H1 (cell line): ENCODE results near the gene CDCA4. TPM values are rescaled to one million over a fixed set of nuclear protein-coding genes. Genes with fewer than 3 reads are reported as not detected.

Source experiments
- KDM4A ChIP-seq: IDR thresholded peaks from one replicate; pipeline ENCODE4 v1.7.1; 2012; ENCODE audit warnings: low read depth, mild to moderate bottlenecking, moderate library complexity, low read length, inconsistent platforms; ENCODE audit not compliant: severe bottlenecking
- polyA plus RNA-seq, 7 experiments: library from polyadenylated mRNA; depleted of rRNA in 3 of 7; stranded (reverse) in 5 of 7; unstranded in 2 of 7; fragments of >200 nt in 5 of 7; fragments of 200-250 nt in 2 of 7; gene quantifications; 1 replicate in 5 of 7; 2 replicates in 1 of 7; 4 replicates in 1 of 7; pipeline versions ENCODE4 v1.2.1 to v1.2.3, GENCODE V29; 2011 to 2013; ENCODE audit warnings: missing spikeins in 2 of 7, mixed read lengths in 2 of 7
- total RNA-seq: library from RNA; stranded (reverse); fragmentation: NEBNext Ultra II Directional; extraction: Animal tissue kit (Norgen Biotek cat#: 25700); gene quantifications from 2 replicates; pipeline ENCODE4 v1.2.1, GENCODE V29; 2021
- TF ChIP-seq, protein P1 (sequence below): fragments of 300-600 bp; sonication (generic); IDR thresholded peaks from 2 replicates; pipeline ENCODE4 v1.7.1; 2012; ENCODE audit warnings: low read length, moderate library complexity, mild to moderate bottlenecking, inconsistent platforms; ENCODE audit not compliant: insufficient replicate concordance

CDCA4 gene
- total and polyA plus RNA-seq, 2 of the 8 experiments (the other 6 are each of a cell fraction or from before 2014, with no cell fraction given): 49.9 to 62.4 TPM

DNA sequence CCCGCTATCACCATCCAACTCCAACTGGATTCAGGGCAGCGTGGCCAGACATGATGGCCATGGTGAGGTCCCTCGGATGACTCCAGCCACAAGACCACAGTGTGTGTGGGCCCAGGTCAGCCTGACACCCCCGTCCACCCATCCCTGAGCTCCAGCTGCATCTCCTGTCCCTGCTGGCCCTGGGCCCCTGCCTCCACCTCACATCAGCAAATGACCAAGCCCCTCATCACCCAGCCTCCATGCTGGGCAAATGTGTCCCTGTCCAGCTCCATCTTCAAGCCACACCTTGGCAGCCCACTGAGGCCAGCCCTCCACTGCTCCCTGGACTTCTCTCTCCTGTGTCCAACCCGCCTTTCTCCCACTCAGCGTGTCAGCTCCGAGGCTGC, 41.2 kb upstream of the CDCA4 start (continued):
- TF ChIP-seq, protein P1, sequence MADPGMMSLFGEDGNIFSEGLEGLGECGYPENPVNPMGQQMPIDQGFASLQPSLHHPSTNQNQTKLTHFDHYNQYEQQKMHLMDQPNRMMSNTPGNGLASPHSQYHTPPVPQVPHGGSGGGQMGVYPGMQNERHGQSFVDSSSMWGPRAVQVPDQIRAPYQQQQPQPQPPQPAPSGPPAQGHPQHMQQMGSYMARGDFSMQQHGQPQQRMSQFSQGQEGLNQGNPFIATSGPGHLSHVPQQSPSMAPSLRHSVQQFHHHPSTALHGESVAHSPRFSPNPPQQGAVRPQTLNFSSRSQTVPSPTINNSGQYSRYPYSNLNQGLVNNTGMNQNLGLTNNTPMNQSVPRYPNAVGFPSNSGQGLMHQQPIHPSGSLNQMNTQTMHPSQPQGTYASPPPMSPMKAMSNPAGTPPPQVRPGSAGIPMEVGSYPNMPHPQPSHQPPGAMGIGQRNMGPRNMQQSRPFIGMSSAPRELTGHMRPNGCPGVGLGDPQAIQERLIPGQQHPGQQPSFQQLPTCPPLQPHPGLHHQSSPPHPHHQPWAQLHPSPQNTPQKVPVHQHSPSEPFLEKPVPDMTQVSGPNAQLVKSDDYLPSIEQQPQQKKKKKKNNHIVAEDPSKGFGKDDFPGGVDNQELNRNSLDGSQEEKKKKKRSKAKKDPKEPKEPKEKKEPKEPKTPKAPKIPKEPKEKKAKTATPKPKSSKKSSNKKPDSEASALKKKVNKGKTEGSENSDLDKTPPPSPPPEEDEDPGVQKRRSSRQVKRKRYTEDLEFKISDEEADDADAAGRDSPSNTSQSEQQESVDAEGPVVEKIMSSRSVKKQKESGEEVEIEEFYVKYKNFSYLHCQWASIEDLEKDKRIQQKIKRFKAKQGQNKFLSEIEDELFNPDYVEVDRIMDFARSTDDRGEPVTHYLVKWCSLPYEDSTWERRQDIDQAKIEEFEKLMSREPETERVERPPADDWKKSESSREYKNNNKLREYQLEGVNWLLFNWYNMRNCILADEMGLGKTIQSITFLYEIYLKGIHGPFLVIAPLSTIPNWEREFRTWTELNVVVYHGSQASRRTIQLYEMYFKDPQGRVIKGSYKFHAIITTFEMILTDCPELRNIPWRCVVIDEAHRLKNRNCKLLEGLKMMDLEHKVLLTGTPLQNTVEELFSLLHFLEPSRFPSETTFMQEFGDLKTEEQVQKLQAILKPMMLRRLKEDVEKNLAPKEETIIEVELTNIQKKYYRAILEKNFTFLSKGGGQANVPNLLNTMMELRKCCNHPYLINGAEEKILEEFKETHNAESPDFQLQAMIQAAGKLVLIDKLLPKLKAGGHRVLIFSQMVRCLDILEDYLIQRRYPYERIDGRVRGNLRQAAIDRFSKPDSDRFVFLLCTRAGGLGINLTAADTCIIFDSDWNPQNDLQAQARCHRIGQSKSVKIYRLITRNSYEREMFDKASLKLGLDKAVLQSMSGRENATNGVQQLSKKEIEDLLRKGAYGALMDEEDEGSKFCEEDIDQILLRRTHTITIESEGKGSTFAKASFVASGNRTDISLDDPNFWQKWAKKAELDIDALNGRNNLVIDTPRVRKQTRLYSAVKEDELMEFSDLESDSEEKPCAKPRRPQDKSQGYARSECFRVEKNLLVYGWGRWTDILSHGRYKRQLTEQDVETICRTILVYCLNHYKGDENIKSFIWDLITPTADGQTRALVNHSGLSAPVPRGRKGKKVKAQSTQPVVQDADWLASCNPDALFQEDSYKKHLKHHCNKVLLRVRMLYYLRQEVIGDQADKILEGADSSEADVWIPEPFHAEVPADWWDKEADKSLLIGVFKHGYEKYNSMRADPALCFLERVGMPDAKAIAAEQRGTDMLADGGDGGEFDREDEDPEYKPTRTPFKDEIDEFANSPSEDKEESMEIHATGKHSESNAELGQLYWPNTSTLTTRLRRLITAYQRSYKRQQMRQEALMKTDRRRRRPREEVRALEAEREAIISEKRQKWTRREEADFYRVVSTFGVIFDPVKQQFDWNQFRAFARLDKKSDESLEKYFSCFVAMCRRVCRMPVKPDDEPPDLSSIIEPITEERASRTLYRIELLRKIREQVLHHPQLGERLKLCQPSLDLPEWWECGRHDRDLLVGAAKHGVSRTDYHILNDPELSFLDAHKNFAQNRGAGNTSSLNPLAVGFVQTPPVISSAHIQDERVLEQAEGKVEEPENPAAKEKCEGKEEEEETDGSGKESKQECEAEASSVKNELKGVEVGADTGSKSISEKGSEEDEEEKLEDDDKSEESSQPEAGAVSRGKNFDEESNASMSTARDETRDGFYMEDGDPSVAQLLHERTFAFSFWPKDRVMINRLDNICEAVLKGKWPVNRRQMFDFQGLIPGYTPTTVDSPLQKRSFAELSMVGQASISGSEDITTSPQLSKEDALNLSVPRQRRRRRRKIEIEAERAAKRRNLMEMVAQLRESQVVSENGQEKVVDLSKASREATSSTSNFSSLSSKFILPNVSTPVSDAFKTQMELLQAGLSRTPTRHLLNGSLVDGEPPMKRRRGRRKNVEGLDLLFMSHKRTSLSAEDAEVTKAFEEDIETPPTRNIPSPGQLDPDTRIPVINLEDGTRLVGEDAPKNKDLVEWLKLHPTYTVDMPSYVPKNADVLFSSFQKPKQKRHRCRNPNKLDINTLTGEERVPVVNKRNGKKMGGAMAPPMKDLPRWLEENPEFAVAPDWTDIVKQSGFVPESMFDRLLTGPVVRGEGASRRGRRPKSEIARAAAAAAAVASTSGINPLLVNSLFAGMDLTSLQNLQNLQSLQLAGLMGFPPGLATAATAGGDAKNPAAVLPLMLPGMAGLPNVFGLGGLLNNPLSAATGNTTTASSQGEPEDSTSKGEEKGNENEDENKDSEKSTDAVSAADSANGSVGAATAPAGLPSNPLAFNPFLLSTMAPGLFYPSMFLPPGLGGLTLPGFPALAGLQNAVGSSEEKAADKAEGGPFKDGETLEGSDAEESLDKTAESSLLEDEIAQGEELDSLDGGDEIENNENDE: no peak
- no peak for TF ChIP-seq KDM4A
